Retinal pigment epithelial cell (primary cell): ENCODE measurements around the gene YRDC.

Source experiments
- DNase-seq: peaks from one replicate; pipeline ENCODE4 v3.0.0-alpha.2; 2010; ENCODE audit warnings: low read depth
- H3K4me3 ChIP-seq: 2 replicates; pipeline ENCODE4 v1.5.1; 2011; ENCODE audit warnings: mild to moderate bottlenecking, low read length, control low read depth, moderate library complexity
- TF ChIP-seq, protein P1 (sequence below): conservative IDR thresholded peaks from 2 replicates; pipeline ENCODE4 v1.5.1; 2011; ENCODE audit warnings: low read depth, low read length, control low read depth, inconsistent platforms

Gene YRDC

GRCh38 chr1:37849480-37849879, 41.5 kb upstream of the YRDC start:
- no peak for DNase-seq
- TF ChIP-seq, protein P1, sequence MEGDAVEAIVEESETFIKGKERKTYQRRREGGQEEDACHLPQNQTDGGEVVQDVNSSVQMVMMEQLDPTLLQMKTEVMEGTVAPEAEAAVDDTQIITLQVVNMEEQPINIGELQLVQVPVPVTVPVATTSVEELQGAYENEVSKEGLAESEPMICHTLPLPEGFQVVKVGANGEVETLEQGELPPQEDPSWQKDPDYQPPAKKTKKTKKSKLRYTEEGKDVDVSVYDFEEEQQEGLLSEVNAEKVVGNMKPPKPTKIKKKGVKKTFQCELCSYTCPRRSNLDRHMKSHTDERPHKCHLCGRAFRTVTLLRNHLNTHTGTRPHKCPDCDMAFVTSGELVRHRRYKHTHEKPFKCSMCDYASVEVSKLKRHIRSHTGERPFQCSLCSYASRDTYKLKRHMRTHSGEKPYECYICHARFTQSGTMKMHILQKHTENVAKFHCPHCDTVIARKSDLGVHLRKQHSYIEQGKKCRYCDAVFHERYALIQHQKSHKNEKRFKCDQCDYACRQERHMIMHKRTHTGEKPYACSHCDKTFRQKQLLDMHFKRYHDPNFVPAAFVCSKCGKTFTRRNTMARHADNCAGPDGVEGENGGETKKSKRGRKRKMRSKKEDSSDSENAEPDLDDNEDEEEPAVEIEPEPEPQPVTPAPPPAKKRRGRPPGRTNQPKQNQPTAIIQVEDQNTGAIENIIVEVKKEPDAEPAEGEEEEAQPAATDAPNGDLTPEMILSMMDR = no peak
- H3K4me3 ChIP-seq = no peak overlapping the region

GRCh38 chr1:37846647-37847339, 38.8 kb upstream of the YRDC start:
- H3K4me3 ChIP-seq = no peak overlapping the region
- TF ChIP-seq, protein P1 = no peak
- no peak for DNase-seq

DNA sequence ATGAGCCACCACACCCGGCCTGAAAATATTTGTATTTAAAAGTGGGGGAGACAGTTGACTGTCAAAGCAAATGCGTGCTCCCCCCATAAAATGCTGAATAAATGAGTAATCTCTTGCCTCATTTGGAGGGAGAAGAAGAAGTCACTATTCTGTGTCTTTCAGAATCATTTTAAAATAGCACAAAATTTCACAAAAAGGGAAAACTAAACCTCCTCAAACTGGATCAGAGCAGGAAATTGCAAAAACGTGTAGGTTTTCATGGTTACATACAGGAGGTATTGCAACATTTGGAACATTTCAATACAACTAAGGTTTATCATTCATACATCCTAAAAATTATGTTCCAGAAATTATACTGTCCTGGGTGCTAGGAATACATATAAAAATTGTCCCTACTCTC, 37.8 kb upstream of the YRDC start:
- TF ChIP-seq, protein P1 = no peak
- no peak for DNase-seq
- no peak overlapping the region for H3K4me3 ChIP-seq

GRCh38 chr1:37845049-37845646, 37.1 kb upstream of the YRDC start:
- TF ChIP-seq, protein P1 = no peak
- H3K4me3 ChIP-seq = no peak overlapping the region
- no peak for DNase-seq

GRCh38 chr1:37844536-37844935, 36.5 kb upstream of the YRDC start:
- H3K4me3 ChIP-seq = no peak overlapping the region
- no peak for DNase-seq
- TF ChIP-seq, protein P1 = no peak

DNA sequence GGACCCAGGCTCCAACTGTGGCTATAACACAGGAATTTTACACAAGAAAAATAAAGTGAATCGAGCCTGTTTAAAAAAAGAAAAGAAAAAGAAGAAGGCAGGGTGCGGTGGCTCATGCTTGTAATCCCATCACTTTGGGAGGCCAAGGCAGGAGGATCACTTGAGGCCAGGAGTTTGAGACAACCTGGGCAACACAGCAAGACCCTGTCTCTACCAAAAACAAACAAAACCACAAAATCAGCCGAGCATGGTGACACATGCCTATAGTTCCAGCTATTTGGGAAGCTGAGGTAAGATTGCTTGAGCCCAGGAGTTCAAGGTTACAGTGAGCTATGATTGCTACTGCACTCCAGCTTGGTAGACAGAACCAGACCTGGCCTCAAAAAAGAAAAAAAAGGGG, 33.6 kb upstream of the YRDC start:
- no peak for DNase-seq
- TF ChIP-seq, protein P1 = no peak

GRCh38 chr1:37840711-37841110, 32.7 kb upstream of the YRDC start:
- TF ChIP-seq, protein P1 = no peak
- H3K4me3 ChIP-seq = no peak overlapping the region
- DNase-seq = no peak

More for the DNA sequence above, 33.6 kb upstream of the YRDC start:
- H3K4me3 ChIP-seq = no peak overlapping the region
